GM12891 (cell line): Measurements from ENCODE around the gene KCNQ5.

Experiments
- DNase-seq: peaks from one replicate; pipeline ENCODE4 v3.0.0; 2011; ENCODE audit warnings: low spot score; ENCODE audit not compliant: insufficient read length
- FAIRE-seq: peaks from 2 replicates; lab custom pipeline; 2011; peaks lifted over from hg19 to GRCh38; lab: Jason Lieb, UNC
- PAX5 ChIP-seq: IDR thresholded peaks from 2 replicates; pipeline ENCODE4 v1.6.1; 2011; ENCODE audit warnings: low read length, moderate library complexity, mild to moderate bottlenecking; ENCODE audit not compliant: insufficient read depth, severe bottlenecking
- POLR2A ChIP-seq: IDR thresholded peaks from 2 replicates; pipeline ENCODE4 v1.6.1; 2011; ENCODE audit warnings: low read depth, low read length, control low read depth
- POLR2AphosphoS5 ChIP-seq: IDR thresholded peaks from 2 replicates; pipeline ENCODE4 v1.6.1; 2011; ENCODE audit warnings: low read depth, low read length, control low read depth
- POU2F2 ChIP-seq: IDR thresholded peaks from 2 replicates; pipeline ENCODE4 v1.6.1; 2011; ENCODE audit warnings: low read depth, mild to moderate bottlenecking, control low read depth, low read length, moderate library complexity
- SPI1 ChIP-seq: IDR thresholded peaks from 2 replicates; pipeline ENCODE4 v1.6.1; 2011; ENCODE audit warnings: low read depth, low read length, control low read depth
- TAF1 ChIP-seq: IDR thresholded peaks from 2 replicates; pipeline ENCODE4 v1.6.1; 2011; ENCODE audit warnings: low read depth, low read length, control low read depth

Gene KCNQ5

GRCh38 chr6:73109659-73110058 lies 487.8 kb downstream of the KCNQ5 start:
- FAIRE-seq = no peak
- DNase-seq = no peak
- TF ChIP-seq POLR2AphosphoS5 (no peak), PAX5 (no peak), POLR2A (no peak), POU2F2 (no peak), TAF1 (no peak), SPI1 (no peak)

GRCh38 chr6:73116330-73116729 lies 494.5 kb downstream of the KCNQ5 start:
- FAIRE-seq (no peak), DNase-seq (no peak)
- TF ChIP-seq POLR2AphosphoS5 (no peak), POLR2A (no peak), PAX5 (no peak), SPI1 (no peak), TAF1 (no peak), POU2F2 (no peak)

- TF ChIP-seq POLR2A = no peak
- TF ChIP-seq TAF1 = no peak
- TF ChIP-seq POU2F2 = no peak
- no peak for TF ChIP-seq SPI1
- no peak for TF ChIP-seq POLR2AphosphoS5
- no peak for TF ChIP-seq PAX5
- no peak for DNase-seq
- no peak for FAIRE-seq
These were observed 499.6 kb downstream of the KCNQ5 start for GRCh38 chr6:73121421-73121993.

- DNase-seq (no peak), FAIRE-seq (no peak)
- TF ChIP-seq TAF1 = no peak
- no peak for TF ChIP-seq POLR2A
- TF ChIP-seq PAX5 = no peak
- no peak for TF ChIP-seq SPI1
- TF ChIP-seq POLR2AphosphoS5 = no peak
- TF ChIP-seq POU2F2 = no peak
These were observed 501.9 kb downstream of the KCNQ5 start for GRCh38 chr6:73123632-73124329.

- TF ChIP-seq POU2F2 = no peak
- no peak for TF ChIP-seq TAF1
- TF ChIP-seq SPI1 = no peak
- TF ChIP-seq PAX5 = no peak
- TF ChIP-seq POLR2AphosphoS5 = no peak
- TF ChIP-seq POLR2A = no peak
- DNase-seq (peak; percentile 35), FAIRE-seq (peak; percentile 95)
These were observed 508.0 kb downstream of the KCNQ5 start for GRCh38 chr6:73129653-73130443.

GRCh38 chr6:73131706-73132105 lies 509.8 kb downstream of the KCNQ5 start:
- no peak for DNase-seq
- TF ChIP-seq POU2F2 (no peak), POLR2A (no peak), TAF1 (no peak), POLR2AphosphoS5 (no peak), PAX5 (no peak), SPI1 (no peak)
- FAIRE-seq = no peak

- DNase-seq = no peak
- FAIRE-seq = no peak
- no peak for TF ChIP-seq POU2F2
- TF ChIP-seq SPI1 = no peak
- no peak for TF ChIP-seq PAX5
- no peak for TF ChIP-seq POLR2A
- no peak for TF ChIP-seq POLR2AphosphoS5
- TF ChIP-seq TAF1 = no peak
These were observed 512.7 kb downstream of the KCNQ5 start for GRCh38 chr6:73134588-73134987.

- DNase-seq (no peak), FAIRE-seq (no peak)
- no peak for TF ChIP-seq PAX5
- TF ChIP-seq TAF1 = no peak
- TF ChIP-seq POLR2A = no peak
- no peak for TF ChIP-seq SPI1
These were observed 518.0 kb downstream of the KCNQ5 start for GRCh38 chr6:73139681-73140383.
